Naive thymus-derived CD4-positive, alpha-beta T cell (primary cell): ENCODE measurements around the gene PKD1L1. TPM values are rescaled to one million over a fixed set of nuclear protein-coding genes. Genes with fewer than 3 reads are reported as not detected.

ENCODE experiments used
- ATAC-seq: fragments of 150-1000 bp; cut with Tn5 transposase; 2 replicates; pipeline ENCODE4 v1.10.0; 2021; ENCODE audit warnings: mild to moderate bottlenecking, moderate library complexity
- CTCF ChIA-PET: fragments of 350-600 bp; sonication (Branson Sonifier 250); formaldehyde crosslinking; loops from one replicate; lab custom pipeline; 2021; ENCODE audit warnings: antibody characterized with exemption; lab: Charles Lee
- POLR2A ChIA-PET: fragments of 350-600 bp; sonication (Branson Sonifier 250); formaldehyde crosslinking; loops from one replicate; lab custom pipeline; 2021; ENCODE audit warnings: antibody characterized with exemption, inconsistent platforms; lab: Charles Lee
- DNase-seq, 9 donors: peaks; one replicate each; pipeline versions ENCODE4 v3.0.0 to v3.0.0-alpha.2; 2020 to 2022; ENCODE audit warnings: mixed read lengths in 1 of 9
- H3K27ac ChIP-seq: one replicate; pipeline ENCODE4 v1.7.0; 2013; ENCODE audit warnings: mild to moderate bottlenecking, low read depth, low read length, moderate library complexity
- H3K27me3 ChIP-seq, 2 donors: one replicate each; pipeline ENCODE4 v1.7.0; 2013; ENCODE audit warnings: low read length in 2 of 2, mild to moderate bottlenecking in 2 of 2, moderate library complexity in 2 of 2; ENCODE audit not compliant: control insufficient read depth in 2 of 2, insufficient read depth in 2 of 2
- H3K36me3 ChIP-seq, 3 experiments: 1 replicate in 2 of 3; 2 replicates in 1 of 3; pipeline ENCODE4 v1.7.0; 2013; ENCODE audit warnings: low read length in 3 of 3, mild to moderate bottlenecking in 3 of 3, moderate library complexity in 1 of 3; ENCODE audit not compliant: insufficient read depth in 3 of 3, control insufficient read depth in 2 of 3
- H3K4me1 ChIP-seq, 2 donors: one replicate each; pipeline ENCODE4 v1.7.0; 2013; ENCODE audit warnings: low read length in 2 of 2, mild to moderate bottlenecking in 2 of 2, moderate library complexity in 1 of 2; ENCODE audit not compliant: control insufficient read depth in 2 of 2, insufficient read depth in 2 of 2
- H3K4me3 ChIP-seq: 2 replicates; pipeline ENCODE4 v1.7.0; 2013; ENCODE audit warnings: mild to moderate bottlenecking, low read length
- H3K9me3 ChIP-seq, 3 experiments: 1 replicate in 2 of 3; 2 replicates in 1 of 3; pipeline ENCODE4 v1.7.0; 2013; ENCODE audit warnings: low read length in 3 of 3; ENCODE audit not compliant: control insufficient read depth in 2 of 3
- H3K27ac Mint-ChIP-seq, 9 donors: one replicate each; pipeline ENCODE4 v1.8.0; 2020 to 2022; ENCODE audit warnings: mixed read lengths in 9 of 9, mild to moderate bottlenecking in 8 of 9, moderate library complexity in 5 of 9, inconsistent platforms in 2 of 9
- H3K27me3 Mint-ChIP-seq, 5 donors: one replicate each; pipeline ENCODE4 v1.8.0; 2021 to 2022; ENCODE audit warnings: mixed read lengths in 5 of 5, mild to moderate bottlenecking in 1 of 5
- H3K36me3 Mint-ChIP-seq, 5 donors: one replicate each; pipeline ENCODE4 v1.8.0; 2020 to 2022; ENCODE audit warnings: mixed read lengths in 5 of 5, mild to moderate bottlenecking in 3 of 5, inconsistent platforms in 1 of 5
- H3K4me1 Mint-ChIP-seq, 7 donors: one replicate each; pipeline ENCODE4 v1.8.0; 2020 to 2022; ENCODE audit warnings: mixed read lengths in 7 of 7, mild to moderate bottlenecking in 3 of 7, inconsistent platforms in 1 of 7
- H3K4me3 Mint-ChIP-seq, 10 donors: one replicate each; pipeline ENCODE4 v1.8.0; 2020 to 2022; ENCODE audit warnings: mild to moderate bottlenecking in 10 of 10, mixed read lengths in 10 of 10, moderate library complexity in 6 of 10, inconsistent platforms in 2 of 10
- H3K9me3 Mint-ChIP-seq, 11 donors: one replicate each; pipeline ENCODE4 v1.8.0; 2020 to 2022; ENCODE audit warnings: mixed read lengths in 11 of 11, mild to moderate bottlenecking in 4 of 11, inconsistent platforms in 1 of 11, moderate library complexity in 1 of 11
- intact Hi-C, 2 donors: fragments of 100-400 bp; cut with micrococcal nuclease; formaldehyde crosslinking; loops; one replicate each; pipeline ENCODE4 v1.15.1; 2023
- polyA plus RNA-seq, 2 donors: library from polyadenylated mRNA; unstranded; fragments of 300-500 nt; fragmentation: Illumina TruSeq; gene quantifications; one replicate each; pipeline ENCODE4 v1.2.3, GENCODE V29; 2021
- total RNA-seq, 6 experiments: library from RNA in 5 of 6; stranded (reverse) in 5 of 6; gene quantifications; 1 replicate in 5 of 6; 2 replicates in 1 of 6; pipeline ENCODE4 v1.2.3 and lab custom pipeline; 2021 to 2026

Gene PKD1L1
- total and polyA plus RNA-seq, 7 experiments from 2014 or later: 0.07 to 1.5 (median 0.83) TPM; not detected in 1

DNA sequence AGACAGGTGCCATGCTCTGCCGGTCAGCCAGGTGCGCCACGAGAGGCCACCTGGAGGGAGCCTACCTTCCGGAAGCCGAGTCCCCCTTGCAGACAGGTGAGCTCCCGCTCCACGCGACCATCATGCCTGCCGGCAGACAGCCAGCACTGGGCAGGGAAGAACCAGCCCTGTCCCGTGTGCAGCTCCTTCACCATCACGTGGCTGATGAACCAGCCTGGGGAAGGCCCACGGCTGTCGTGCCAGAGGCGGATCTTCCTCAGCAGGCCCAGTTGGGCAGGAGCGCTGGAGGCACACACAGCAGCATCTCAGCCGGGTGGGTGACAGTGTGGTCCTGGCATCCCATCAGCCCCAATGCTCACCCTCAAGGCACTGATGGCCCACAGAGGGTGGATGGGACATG is 108.9 kb downstream of the PKD1L1 start:
- ATAC-seq: no peak
- POLR2A ChIA-PET: no interaction called here

GRCh38 chr7:47837826-47838225 is 110.4 kb downstream of the PKD1L1 start:
- H3K4me3 ChIP-seq: no peak overlapping the region
- H3K4me3 Mint-ChIP-seq: no peak overlapping the region
- H3K4me1 ChIP-seq: no peaks in the 10 kb centered on the region
- H3K27ac ChIP-seq: no peak overlapping the region
- DNase-seq: no peak
- H3K4me1 Mint-ChIP-seq: no peaks in the 10 kb centered on the region
- no peak for ATAC-seq
- ChIA-PET POLR2A (no interaction called here), CTCF (no interaction called here)
- H3K36me3 ChIP-seq: no peaks in the 10 kb centered on the region
- H3K27me3 ChIP-seq: no peaks in the 10 kb centered on the region
- H3K27ac Mint-ChIP-seq: no peak overlapping the region
- peaks cover 0 to 4% (median 0%) of the 10 kb centered on the region in 5 donors for H3K27me3 Mint-ChIP-seq
- H3K9me3 ChIP-seq: no peaks in the 10 kb centered on the region
- H3K9me3 Mint-ChIP-seq: no peaks in the 10 kb centered on the region
- intact Hi-C loops: no loop called here
- H3K36me3 Mint-ChIP-seq: peaks cover 0 to 3% (median 0%) of the 10 kb centered on the region in 5 donors

More for the DNA sequence above, 108.9 kb downstream of the PKD1L1 start:
- Histone ChIP-seq H3K4me1 (no peaks in the 10 kb centered on the region), H3K9me3 (no peaks in the 10 kb centered on the region), H3K36me3 (no peaks in the 10 kb centered on the region), H3K4me3 (no peak overlapping the region), H3K27me3 (no peaks in the 10 kb centered on the region), H3K27ac (no peak overlapping the region)
- no peak for DNase-seq
- intact Hi-C loops: no loop called here
- Mint-ChIP-seq H3K4me3 (no peak overlapping the region), H3K27me3 (peaks cover 0 to 8% (median 0%) of the 10 kb centered on the region in 5 donors), H3K36me3 (peaks cover 0 to 3% (median 0%) of the 10 kb centered on the region in 5 donors), H3K27ac (no peak overlapping the region), H3K9me3 (no peaks in the 10 kb centered on the region), H3K4me1 (no peaks in the 10 kb centered on the region)
- CTCF ChIA-PET: no interaction called here

DNA sequence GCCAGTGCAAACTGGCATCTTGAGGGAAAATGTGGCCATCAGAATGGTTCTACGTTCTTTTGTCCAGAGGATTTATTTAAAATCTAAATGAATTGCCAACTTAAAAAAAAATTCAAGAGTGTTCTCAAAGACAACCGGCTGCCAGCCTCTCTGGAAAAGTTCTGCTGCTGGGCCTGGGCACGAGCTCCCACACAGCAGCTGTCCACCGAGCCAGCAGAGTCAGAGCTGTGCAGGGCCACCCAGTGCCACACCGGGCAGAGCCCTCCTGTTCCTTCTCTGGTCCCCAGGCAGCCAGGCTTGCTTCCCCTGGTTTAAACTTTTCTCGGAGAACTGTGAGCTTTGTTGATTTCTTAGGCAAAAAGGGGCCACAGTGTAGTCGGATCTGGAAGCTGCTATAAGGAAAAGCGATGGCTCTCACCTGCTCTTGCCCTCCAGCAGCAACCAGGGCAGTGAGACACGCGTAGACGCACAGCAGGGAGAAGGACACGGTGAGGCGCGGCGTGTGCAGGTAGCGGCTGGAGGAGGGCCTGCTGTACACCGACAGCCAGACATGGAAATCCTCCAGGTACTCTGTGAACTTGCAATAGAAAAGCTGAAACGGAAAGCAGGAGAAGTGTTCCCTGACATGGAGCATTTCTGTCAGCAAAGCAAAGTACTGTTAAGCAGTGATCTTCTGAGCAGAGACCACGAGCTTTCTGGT is 111.6 kb downstream of the PKD1L1 start:
- Histone ChIP-seq H3K27ac (no peak overlapping the region), H3K4me1 (no peaks in the 10 kb centered on the region), H3K36me3 (no peaks in the 10 kb centered on the region), H3K4me3 (no peak overlapping the region), H3K9me3 (no peaks in the 10 kb centered on the region), H3K27me3 (no peaks in the 10 kb centered on the region)
- DNase-seq (no peak), ATAC-seq (no peak)
- Mint-ChIP-seq H3K9me3 (no peaks in the 10 kb centered on the region), H3K27me3 (no peaks in the 10 kb centered on the region), H3K4me3 (no peak overlapping the region), H3K27ac (no peak overlapping the region), H3K36me3 (peaks cover 0 to 3% (median 0%) of the 10 kb centered on the region in 5 donors), H3K4me1 (no peaks in the 10 kb centered on the region)
- intact Hi-C loops: no loop called here
- CTCF ChIA-PET: no interaction called here
- POLR2A ChIA-PET: no interaction called here

DNA sequence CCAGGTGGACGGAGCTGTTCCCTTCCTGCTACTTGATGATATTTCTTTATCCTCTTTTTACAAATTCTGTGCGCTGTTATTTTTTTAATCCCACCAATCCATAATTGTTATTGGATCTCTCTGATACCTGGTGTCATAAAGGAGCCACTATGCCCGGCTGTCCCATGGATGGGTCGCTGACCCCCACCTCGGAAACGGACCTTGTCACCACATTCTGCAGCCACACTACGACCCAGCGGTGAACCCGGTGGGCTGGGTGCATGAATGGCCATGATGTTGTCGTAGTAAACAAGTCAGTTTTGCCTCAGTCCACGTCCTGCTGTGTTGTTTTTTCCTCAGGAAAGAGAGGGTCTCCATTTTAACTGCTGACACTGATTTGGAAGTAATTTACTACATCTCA is 112.2 kb downstream of the PKD1L1 start:
- ChIA-PET CTCF (no interaction called here), POLR2A (no interaction called here)
- H3K36me3 ChIP-seq: no peaks in the 10 kb centered on the region
- ATAC-seq (no peak), DNase-seq (no peak)
- H3K4me1 ChIP-seq: no peaks in the 10 kb centered on the region
- no peaks in the 10 kb centered on the region for H3K27me3 Mint-ChIP-seq
- no peaks in the 10 kb centered on the region for H3K4me1 Mint-ChIP-seq
- intact Hi-C loops: no loop called here
- no peak overlapping the region for H3K4me3 ChIP-seq
- H3K27ac Mint-ChIP-seq: no peak overlapping the region
- H3K4me3 Mint-ChIP-seq: no peak overlapping the region
- no peaks in the 10 kb centered on the region for H3K27me3 ChIP-seq
- no peaks in the 10 kb centered on the region for H3K9me3 Mint-ChIP-seq
- H3K36me3 Mint-ChIP-seq: peaks cover 0 to 3% (median 0%) of the 10 kb centered on the region in 5 donors
- H3K9me3 ChIP-seq: no peaks in the 10 kb centered on the region
- H3K27ac ChIP-seq: no peak overlapping the region

DNA sequence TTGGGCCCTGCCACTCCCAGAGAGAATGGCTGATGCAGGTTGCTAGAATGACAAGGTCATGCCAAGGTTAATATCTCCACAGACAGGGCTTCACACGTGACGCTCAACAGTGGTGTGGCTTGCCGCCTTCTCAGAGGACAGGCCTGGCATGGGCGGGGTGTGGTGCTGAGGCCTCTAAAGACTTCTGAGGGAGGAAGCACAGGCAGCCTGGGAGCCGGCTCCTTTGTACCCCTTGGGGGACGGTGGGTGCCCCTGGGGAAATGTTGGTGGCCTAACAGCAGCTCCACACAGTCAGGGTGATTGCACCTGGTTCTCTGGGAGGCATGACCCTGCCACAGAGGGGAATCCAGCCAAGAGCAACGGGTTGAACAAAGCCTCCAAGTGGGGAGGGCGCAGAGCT is 115.1 kb downstream of the PKD1L1 start:
- Histone ChIP-seq H3K36me3 (no peaks in the 10 kb centered on the region), H3K27me3 (no peaks in the 10 kb centered on the region), H3K9me3 (no peaks in the 10 kb centered on the region), H3K4me3 (no peak overlapping the region), H3K27ac (no peak overlapping the region), H3K4me1 (no peaks in the 10 kb centered on the region)
- Mint-ChIP-seq H3K27ac (no peak overlapping the region), H3K9me3 (no peaks in the 10 kb centered on the region), H3K4me1 (no peaks in the 10 kb centered on the region), H3K4me3 (no peak overlapping the region), H3K27me3 (no peaks in the 10 kb centered on the region), H3K36me3 (peaks cover 0 to 3% (median 0%) of the 10 kb centered on the region in 5 donors)
- DNase-seq (no peak), ATAC-seq (no peak)
- ChIA-PET CTCF (no interaction called here), POLR2A (no interaction called here)
- intact Hi-C loops: no loop called here

GRCh38 chr7:47832105-47832715 is 116.1 kb downstream of the PKD1L1 start:
- Mint-ChIP-seq H3K9me3 (no peaks in the 10 kb centered on the region), H3K4me3 (no peak overlapping the region), H3K4me1 (no peaks in the 10 kb centered on the region), H3K27me3 (no peaks in the 10 kb centered on the region), H3K27ac (no peak overlapping the region), H3K36me3 (peaks cover 0 to 3% (median 0%) of the 10 kb centered on the region in 5 donors)
- intact Hi-C loops: no loop called here
- ChIA-PET POLR2A (no interaction called here), CTCF (no interaction called here)
- no peak for DNase-seq
- no peak overlapping the region for H3K4me3 ChIP-seq
- H3K4me1 ChIP-seq: no peaks in the 10 kb centered on the region
- no peaks in the 10 kb centered on the region for H3K9me3 ChIP-seq
- H3K27me3 ChIP-seq: no peaks in the 10 kb centered on the region
- H3K36me3 ChIP-seq: no peaks in the 10 kb centered on the region
- ATAC-seq: peak; percentile 10
- H3K27ac ChIP-seq: no peak overlapping the region

DNA sequence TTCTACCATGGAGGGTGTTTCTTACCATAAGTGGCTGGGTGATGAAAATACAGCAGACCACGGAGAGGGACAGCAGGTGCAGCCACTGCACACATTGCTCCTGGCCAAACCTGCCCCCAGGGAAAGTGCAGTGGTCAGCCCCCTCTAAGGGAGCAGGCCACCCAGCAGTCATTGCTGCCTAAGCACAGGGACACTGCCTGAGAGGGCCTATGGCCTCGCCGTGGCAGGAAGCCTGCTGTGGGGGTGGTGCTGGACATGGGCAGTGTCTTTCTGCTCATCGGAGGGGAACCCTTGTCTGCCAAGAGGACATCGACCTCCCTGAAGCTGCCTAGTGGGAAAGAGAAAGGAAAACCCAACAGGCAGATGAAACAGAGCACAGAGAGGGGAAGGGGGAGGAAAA is 118.3 kb downstream of the PKD1L1 start:
- ChIA-PET POLR2A (no interaction called here), CTCF (no interaction called here)
- Mint-ChIP-seq H3K27ac (no peak overlapping the region), H3K4me1 (no peaks in the 10 kb centered on the region), H3K36me3 (no peaks in the 10 kb centered on the region), H3K4me3 (no peak overlapping the region), H3K9me3 (no peaks in the 10 kb centered on the region), H3K27me3 (peaks cover 0 to 4% (median 0%) of the 10 kb centered on the region in 5 donors)
- Histone ChIP-seq H3K27me3 (no peaks in the 10 kb centered on the region), H3K4me3 (no peak overlapping the region), H3K9me3 (no peaks in the 10 kb centered on the region), H3K36me3 (no peaks in the 10 kb centered on the region), H3K27ac (no peak overlapping the region), H3K4me1 (no peaks in the 10 kb centered on the region)
- intact Hi-C loops: no loop called here
- no peak for DNase-seq
- ATAC-seq: no peak
